ENCODE results near the gene CSK.
A peak's percentile ranks its signal among the peaks of the same experiment; 100 is the strongest.

CSK gene

DNA sequence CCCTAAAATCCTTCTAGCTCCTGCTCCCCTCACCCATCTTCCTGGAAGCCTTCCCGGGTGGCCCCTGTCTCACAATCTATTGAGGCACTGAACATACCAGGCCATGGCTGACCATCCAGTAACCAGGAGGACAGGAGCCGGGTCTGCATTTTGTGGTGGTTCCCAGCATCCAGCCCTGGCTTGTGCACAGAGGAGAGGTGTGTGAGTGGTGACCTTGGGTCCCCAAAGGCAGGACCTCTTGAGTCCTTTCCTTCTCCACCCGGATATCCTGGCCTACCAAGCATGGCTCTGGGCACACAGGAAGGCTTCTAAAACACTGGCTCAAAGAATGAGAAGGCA, 7.8 kb downstream of the CSK start:
- TF ChIP-seq, protein P1, sequence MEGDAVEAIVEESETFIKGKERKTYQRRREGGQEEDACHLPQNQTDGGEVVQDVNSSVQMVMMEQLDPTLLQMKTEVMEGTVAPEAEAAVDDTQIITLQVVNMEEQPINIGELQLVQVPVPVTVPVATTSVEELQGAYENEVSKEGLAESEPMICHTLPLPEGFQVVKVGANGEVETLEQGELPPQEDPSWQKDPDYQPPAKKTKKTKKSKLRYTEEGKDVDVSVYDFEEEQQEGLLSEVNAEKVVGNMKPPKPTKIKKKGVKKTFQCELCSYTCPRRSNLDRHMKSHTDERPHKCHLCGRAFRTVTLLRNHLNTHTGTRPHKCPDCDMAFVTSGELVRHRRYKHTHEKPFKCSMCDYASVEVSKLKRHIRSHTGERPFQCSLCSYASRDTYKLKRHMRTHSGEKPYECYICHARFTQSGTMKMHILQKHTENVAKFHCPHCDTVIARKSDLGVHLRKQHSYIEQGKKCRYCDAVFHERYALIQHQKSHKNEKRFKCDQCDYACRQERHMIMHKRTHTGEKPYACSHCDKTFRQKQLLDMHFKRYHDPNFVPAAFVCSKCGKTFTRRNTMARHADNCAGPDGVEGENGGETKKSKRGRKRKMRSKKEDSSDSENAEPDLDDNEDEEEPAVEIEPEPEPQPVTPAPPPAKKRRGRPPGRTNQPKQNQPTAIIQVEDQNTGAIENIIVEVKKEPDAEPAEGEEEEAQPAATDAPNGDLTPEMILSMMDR (IDR thresholded peaks at IDR 0.05; ENCODE audit: poor library complexity, severe bottlenecking) = no peak
- H3K27ac ChIP-seq (ENCODE audit: poor library complexity, severe bottlenecking) = peak overlapping the region; percentile 36
- no peaks in the 10 kb centered on the region for H3K27me3 ChIP-seq (ENCODE audit: insufficient read depth, poor library complexity, severe bottlenecking)
- no peak for ATAC-seq (ENCODE audit: low read depth)
- peaks cover 47% of the 10 kb centered on the region for H3K4me1 ChIP-seq (ENCODE audit: insufficient read depth, poor library complexity, severe bottlenecking)
- DNase-seq (ENCODE audit: low spot score) = peak; percentile 68
- H3K4me3 ChIP-seq (ENCODE audit: severe bottlenecking) = no peak overlapping the region
- peaks cover 27% of the 10 kb centered on the region for H3K36me3 ChIP-seq (ENCODE audit: low read depth)
- no peaks in the 10 kb centered on the region for H3K9me3 ChIP-seq (ENCODE audit: severe bottlenecking)

DNA sequence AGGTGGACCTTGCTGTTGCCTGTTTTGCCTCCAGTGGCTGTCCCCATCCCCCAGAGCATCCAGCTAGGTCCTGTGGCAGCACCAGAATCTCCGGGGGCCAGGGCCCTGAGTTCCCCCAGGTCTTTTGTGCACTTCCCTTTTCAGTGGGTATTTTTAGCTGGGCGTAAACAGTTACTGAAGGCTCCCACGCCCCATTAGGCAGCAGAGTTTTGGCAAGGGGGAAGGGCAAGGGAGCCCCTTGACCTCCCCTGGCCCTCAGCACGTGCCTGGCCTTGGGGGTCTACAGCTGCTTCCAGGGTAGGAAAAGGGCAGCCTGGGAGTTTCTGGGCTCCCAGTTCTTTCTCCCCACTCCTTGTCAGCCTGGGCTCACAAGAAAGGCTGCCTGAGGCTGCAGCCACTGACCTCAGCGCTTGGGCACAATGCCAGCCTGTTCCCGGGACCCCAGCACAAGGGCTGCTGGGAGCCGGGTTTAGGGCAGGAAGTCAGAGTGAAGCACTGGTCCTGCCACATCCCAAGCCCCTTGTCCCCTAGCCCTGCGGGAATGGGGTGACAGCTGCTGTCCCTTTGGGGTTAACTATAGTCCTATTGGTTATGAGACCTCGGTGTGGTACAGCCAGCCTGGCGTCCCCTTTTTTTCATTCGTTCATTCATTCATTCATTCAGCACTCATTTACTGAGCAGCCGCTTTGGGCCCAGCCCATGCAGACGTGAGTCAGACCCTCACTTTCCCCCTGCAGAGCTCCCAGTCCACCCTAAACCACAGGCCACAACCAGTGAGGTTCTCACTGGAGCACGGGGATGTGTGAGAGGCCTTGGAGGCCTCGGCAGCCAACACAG, 8.4 kb downstream of the CSK start:
- H3K4me1 ChIP-seq (ENCODE audit: insufficient read depth, poor library complexity, severe bottlenecking) = peaks cover 43% of the 10 kb centered on the region
- no peak for DNase-seq (ENCODE audit: low spot score)

DNA sequence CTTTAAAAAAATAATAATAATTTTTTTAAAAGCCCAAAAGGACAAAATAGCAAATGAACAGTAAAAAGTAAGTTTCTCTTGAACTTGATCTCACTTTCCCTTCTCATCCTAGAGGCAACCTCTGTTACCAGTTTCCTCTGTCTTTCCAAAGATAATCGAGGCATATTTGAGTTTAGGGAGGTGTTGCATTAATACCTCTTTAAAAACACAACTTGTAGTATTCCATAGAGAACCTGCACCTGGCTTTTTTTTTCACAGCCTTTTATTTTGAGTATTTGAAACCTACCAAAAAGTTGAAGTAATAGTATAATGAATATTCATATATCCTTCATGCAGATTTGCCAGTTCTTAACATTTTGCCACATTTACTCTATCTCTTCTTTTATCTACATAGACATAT, 9.1 kb downstream of the CSK start:
- Histone ChIP-seq H3K27ac (ENCODE audit: poor library complexity, severe bottlenecking) (peak overlapping the region; percentile 36), H3K4me3 (ENCODE audit: severe bottlenecking) (no peak overlapping the region), H3K9me3 (ENCODE audit: severe bottlenecking) (no peaks in the 10 kb centered on the region), H3K27me3 (ENCODE audit: insufficient read depth, poor library complexity, severe bottlenecking) (no peaks in the 10 kb centered on the region), H3K36me3 (ENCODE audit: low read depth) (peaks cover 33% of the 10 kb centered on the region), H3K4me1 (ENCODE audit: insufficient read depth, poor library complexity, severe bottlenecking) (peaks cover 49% of the 10 kb centered on the region)
- ATAC-seq (ENCODE audit: low read depth) (no peak), DNase-seq (ENCODE audit: low spot score) (no peak)
- TF ChIP-seq, protein P1 (IDR thresholded peaks at IDR 0.05; ENCODE audit: poor library complexity, severe bottlenecking) = no peak

More for the DNA sequence above, 8.4 kb downstream of the CSK start:
- Histone ChIP-seq H3K4me3 (ENCODE audit: severe bottlenecking) (no peak overlapping the region), H3K27me3 (ENCODE audit: insufficient read depth, poor library complexity, severe bottlenecking) (no peaks in the 10 kb centered on the region), H3K36me3 (ENCODE audit: low read depth) (peaks cover 27% of the 10 kb centered on the region), H3K9me3 (ENCODE audit: severe bottlenecking) (no peaks in the 10 kb centered on the region), H3K27ac (ENCODE audit: poor library complexity, severe bottlenecking) (peak overlapping the region; percentile 36)
- TF ChIP-seq, protein P1 (IDR thresholded peaks at IDR 0.05; ENCODE audit: poor library complexity, severe bottlenecking) = no peak
- peak; percentile 12; the same call in 2 of the 3 replicates for ATAC-seq (ENCODE audit: low read depth)

DNA sequence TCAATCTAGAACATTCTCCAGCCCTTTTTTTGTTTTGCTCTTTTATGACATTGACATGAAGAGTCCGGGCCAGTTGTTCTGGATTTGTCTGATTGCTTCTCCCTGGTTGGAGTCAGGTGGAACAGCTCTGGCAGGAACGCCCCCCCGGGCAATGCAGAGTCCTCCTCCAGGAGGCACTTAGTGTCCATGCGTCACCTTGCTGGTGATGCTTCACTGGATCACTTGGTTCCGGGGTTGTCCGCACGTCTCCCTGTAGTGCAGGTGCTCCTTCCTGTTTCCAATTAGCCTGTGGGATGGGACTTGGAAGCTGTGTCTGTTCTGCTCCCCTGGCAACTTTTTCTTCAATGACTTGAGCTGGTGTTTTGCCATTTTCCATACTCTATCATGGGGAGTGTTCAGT, 9.8 kb downstream of the CSK start:
- no peaks in the 10 kb centered on the region for H3K9me3 ChIP-seq (ENCODE audit: severe bottlenecking)
- ATAC-seq (ENCODE audit: low read depth) (no peak), DNase-seq (ENCODE audit: low spot score) (no peak)
- H3K4me3 ChIP-seq (ENCODE audit: severe bottlenecking) = no peak overlapping the region
- no peak overlapping the region for H3K27ac ChIP-seq (ENCODE audit: poor library complexity, severe bottlenecking)
- H3K27me3 ChIP-seq (ENCODE audit: insufficient read depth, poor library complexity, severe bottlenecking) = no peaks in the 10 kb centered on the region
- TF ChIP-seq, protein P1 (IDR thresholded peaks at IDR 0.05; ENCODE audit: poor library complexity, severe bottlenecking) = no peak
- peaks cover 33% of the 10 kb centered on the region for H3K36me3 ChIP-seq (ENCODE audit: low read depth)
- peaks cover 51% of the 10 kb centered on the region for H3K4me1 ChIP-seq (ENCODE audit: insufficient read depth, poor library complexity, severe bottlenecking)

Measured in RWPE2 (cell line).